Measurements from ENCODE around the gene KRTAP10-8. TPM values are rescaled to one million over a fixed set of nuclear protein-coding genes. Genes with fewer than 3 reads are reported as not detected.
A peak's percentile ranks its signal among the peaks of the same experiment; 100 is the strongest.

Gene KRTAP10-8, protein sequence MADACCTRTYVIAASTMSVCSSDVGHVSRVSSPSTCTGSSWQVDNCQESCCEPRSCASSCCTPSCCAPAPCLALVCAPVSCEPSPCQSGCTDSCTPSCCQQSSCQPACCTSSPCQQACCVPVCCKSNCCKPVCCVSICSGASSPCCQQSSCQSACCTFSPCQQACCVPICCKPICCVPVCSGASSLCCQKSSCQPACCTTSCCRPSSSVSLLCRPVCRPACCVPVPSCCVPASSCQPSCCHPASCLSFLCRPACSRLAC
- total RNA-seq (not detected), polyA plus RNA-seq (not detected)
- long read RNA-seq, donor 1 = 0 reads
- long read RNA-seq, donor 2 = 0 reads
- long read RNA-seq, donor 3 = 0 reads

DNA sequence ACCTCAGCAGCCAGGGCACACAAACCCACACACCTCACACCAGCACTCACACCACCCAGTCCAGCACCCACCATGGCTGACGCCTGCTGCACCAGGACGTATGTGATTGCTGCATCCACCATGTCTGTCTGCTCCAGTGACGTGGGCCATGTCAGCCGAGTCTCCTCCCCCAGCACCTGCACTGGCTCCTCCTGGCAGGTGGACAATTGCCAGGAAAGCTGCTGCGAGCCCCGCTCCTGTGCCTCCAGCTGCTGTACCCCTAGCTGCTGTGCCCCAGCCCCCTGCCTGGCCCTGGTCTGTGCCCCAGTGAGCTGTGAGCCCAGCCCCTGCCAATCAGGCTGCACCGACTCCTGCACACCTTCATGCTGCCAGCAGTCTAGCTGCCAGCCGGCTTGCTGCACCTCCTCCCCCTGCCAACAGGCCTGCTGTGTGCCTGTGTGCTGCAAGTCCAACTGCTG is at the start of gene KRTAP10-8:
Gene KRTAP10-8 (plus strand): TSS at position 51 of the 458 bp plus-strand sequence. CDS start 22 bp downstream, at position 73.
- WGBS, 2 donors = 89 to 90% methylated on average over 8 of the region's 8 CpGs
- no peaks in the 10 kb centered on the region for H3K4me1 ChIP-seq
- DNase-seq = no peak
- H3K36me3 ChIP-seq = no peaks in the 10 kb centered on the region
- H3K27me3 ChIP-seq = peaks cover 0 to 35% (median 5%) of the 10 kb centered on the region in 7 donors
- peak in 1 of 8 donors; percentile 34 for ATAC-seq
- H3K4me3 ChIP-seq = no peak within 1 kb of the TSS
- TF ChIP-seq, protein P1, sequence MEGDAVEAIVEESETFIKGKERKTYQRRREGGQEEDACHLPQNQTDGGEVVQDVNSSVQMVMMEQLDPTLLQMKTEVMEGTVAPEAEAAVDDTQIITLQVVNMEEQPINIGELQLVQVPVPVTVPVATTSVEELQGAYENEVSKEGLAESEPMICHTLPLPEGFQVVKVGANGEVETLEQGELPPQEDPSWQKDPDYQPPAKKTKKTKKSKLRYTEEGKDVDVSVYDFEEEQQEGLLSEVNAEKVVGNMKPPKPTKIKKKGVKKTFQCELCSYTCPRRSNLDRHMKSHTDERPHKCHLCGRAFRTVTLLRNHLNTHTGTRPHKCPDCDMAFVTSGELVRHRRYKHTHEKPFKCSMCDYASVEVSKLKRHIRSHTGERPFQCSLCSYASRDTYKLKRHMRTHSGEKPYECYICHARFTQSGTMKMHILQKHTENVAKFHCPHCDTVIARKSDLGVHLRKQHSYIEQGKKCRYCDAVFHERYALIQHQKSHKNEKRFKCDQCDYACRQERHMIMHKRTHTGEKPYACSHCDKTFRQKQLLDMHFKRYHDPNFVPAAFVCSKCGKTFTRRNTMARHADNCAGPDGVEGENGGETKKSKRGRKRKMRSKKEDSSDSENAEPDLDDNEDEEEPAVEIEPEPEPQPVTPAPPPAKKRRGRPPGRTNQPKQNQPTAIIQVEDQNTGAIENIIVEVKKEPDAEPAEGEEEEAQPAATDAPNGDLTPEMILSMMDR (IDR thresholded peaks at IDR 0.05) = no peak
- intact Hi-C loops (cut with DNase I) = loop anchor here in 1 of 10 donors (10.0 kb wide), 1 partner anchor 133 kb away; no protein-coding TSS in a partner anchor
- no peak within 1 kb of the TSS for H3K27ac ChIP-seq
- H3K9me3 ChIP-seq = peaks cover 0 to 42% (median 14%) of the 10 kb centered on the region in 11 donors

DNA sequence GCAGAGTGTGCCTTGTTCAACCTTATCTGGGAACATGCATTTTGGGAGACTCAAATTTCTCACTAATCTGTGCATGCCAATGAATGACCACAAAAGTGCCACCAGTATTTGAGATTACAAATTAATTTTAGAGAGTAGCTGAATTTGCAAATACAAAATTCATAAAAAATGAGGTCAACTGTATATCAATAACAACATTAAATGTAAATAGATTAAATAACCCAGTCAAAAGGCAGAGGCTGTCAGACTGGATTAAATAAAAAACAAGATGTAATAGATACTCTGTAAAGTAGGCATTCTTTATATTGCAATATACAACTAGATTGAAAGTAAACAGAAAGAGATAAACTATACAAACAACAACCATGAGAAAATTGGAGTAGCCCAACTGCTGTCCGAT is 47.8 kb upstream of the KRTAP10-8 start:
- WGBS, 2 donors = 93 to 97% methylated on average over 1 of the region's 1 CpG
- Histone ChIP-seq H3K27me3 (peaks cover 0 to 12% (median 3%) of the 10 kb centered on the region in 7 donors), H3K27ac (no peak overlapping the region), H3K4me1 (peaks cover 0 to 6% (median 0%) of the 10 kb centered on the region in 9 donors), H3K36me3 (no peaks in the 10 kb centered on the region), H3K9me3 (peaks cover 0 to 33% (median 7%) of the 10 kb centered on the region in 11 donors), H3K4me3 (no peak overlapping the region)
- DNase-seq = no peak
- ATAC-seq = no peak
- intact Hi-C loops (cut with DNase I) = no loop called here
- TF ChIP-seq, protein P1 (IDR thresholded peaks at IDR 0.05) = no peak

DNA sequence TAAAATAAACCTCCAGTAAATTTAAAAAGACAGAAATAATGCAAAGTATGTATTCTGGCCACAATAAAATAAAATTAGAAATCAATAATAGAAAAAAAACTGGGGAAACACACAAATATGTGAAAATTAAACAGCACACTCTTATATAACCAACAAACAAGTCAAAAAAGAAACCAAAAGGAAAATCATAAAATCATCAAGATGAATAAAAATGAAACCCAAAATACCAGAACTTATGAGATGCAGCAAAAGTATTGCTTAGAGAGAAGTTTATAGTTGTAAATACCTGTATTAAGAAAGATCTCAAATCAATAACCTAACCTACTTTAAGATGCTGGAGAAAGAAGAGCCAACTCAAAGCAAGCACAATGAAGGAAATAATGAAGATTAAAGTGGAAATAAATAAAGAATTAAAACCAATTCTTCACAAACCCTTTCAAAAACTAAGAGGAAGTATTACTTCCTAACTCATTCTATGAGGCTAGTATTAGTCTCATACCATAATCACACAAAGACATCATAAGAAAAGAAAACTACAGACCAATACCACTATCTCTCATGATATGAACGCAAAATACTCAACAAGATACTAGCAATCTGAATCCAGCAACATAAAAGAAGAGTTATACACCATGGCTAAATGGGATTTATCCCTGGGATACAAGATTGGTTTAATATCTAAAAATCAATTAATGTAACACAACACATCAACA is 46.8 kb upstream of the KRTAP10-8 start:
- Histone ChIP-seq H3K27me3 (peaks cover 0 to 12% (median 0%) of the 10 kb centered on the region in 7 donors), H3K27ac (peak overlapping the region in 1 of 10 donors; percentile 54), H3K9me3 (peaks cover 0 to 28% (median 7%) of the 10 kb centered on the region in 11 donors), H3K4me3 (no peak overlapping the region), H3K4me1 (peaks cover 0 to 6% (median 0%) of the 10 kb centered on the region in 9 donors), H3K36me3 (no peaks in the 10 kb centered on the region)
- ATAC-seq = no peak
- TF ChIP-seq, protein P1 (IDR thresholded peaks at IDR 0.05) = no peak
- no peak for DNase-seq
- intact Hi-C loops (cut with DNase I) = no loop called here
- WGBS, 2 donors = 2 to 49% methylated on average over 1 of the region's 1 CpG

DNA sequence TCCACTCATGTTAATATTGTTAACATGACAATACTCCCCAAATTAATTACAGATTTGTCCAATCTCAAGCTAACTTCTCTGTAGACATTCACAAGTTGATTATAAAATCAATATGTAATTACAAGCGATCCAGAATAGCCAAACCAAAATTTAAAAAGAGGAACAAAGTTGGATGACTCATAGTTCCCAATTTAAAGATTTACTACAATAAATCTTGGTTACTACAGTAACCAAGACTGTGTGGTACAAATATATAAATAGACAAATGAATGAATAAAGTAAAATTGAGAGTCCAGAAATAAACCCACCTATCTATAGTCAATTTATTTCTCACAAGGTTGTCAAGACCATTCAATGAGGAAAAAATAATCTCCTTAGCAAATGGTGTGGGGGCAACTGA is 45.5 kb upstream of the KRTAP10-8 start:
- Histone ChIP-seq H3K27me3 (peaks cover 0 to 12% (median 0%) of the 10 kb centered on the region in 7 donors), H3K4me1 (peaks cover 0 to 6% (median 0%) of the 10 kb centered on the region in 9 donors), H3K4me3 (no peak overlapping the region), H3K27ac (no peak overlapping the region), H3K36me3 (no peaks in the 10 kb centered on the region), H3K9me3 (peaks cover 0 to 33% (median 8%) of the 10 kb centered on the region in 11 donors)
- ATAC-seq (no peak), DNase-seq (no peak)
- intact Hi-C loops (cut with DNase I) = no loop called here
- WGBS, 2 donors = 68 to 78% methylated on average over 1 of the region's 1 CpG
- TF ChIP-seq, protein P1 (IDR thresholded peaks at IDR 0.05) = no peak
